SK-N-MC (cell line): ENCODE data around the gene CHRM5.

Experiments used
- DNase-seq: peaks from one replicate; pipeline ENCODE4 v3.0.0-alpha.2; 2011; ENCODE audit warnings: low read depth, low spot score
- H3K27ac ChIP-seq: fragments of 200-600 bp; sonication (generic); 2 replicates; pipeline ENCODE4 v1.5.1; 2016; ENCODE audit warnings: mixed run types
- H3K36me3 ChIP-seq: fragments of 200-600 bp; sonication (generic); 2 replicates; pipeline ENCODE4 v1.6.1; 2017; ENCODE audit warnings: antibody characterized with exemption, low read length, mixed read lengths; ENCODE audit not compliant: insufficient read depth
- H3K4me3 ChIP-seq: fragments of 200-600 bp; sonication (generic); 2 replicates; pipeline ENCODE4 v1.5.1; 2016
- H3K9ac ChIP-seq: fragments of 200-600 bp; sonication (generic); 2 replicates; pipeline ENCODE4 v1.8.0; 2017; ENCODE audit warnings: mixed run types, mixed read lengths; ENCODE audit not compliant: insufficient read length
- H3K9me3 ChIP-seq: fragments of 200-600 bp; sonication (generic); 2 replicates; pipeline ENCODE4 v1.6.1; 2017; ENCODE audit warnings: low read depth, mild to moderate bottlenecking, antibody characterized with exemption, low read length, moderate library complexity, mixed read lengths
- EZH2 ChIP-seq: fragments of 200-600 bp; sonication (generic); IDR thresholded peaks from one replicate; pipeline ENCODE4 v1.6.1; 2017; ENCODE audit warnings: antibody characterized with exemption
- FOXP2 ChIP-seq: optimal IDR thresholded peaks from 2 replicates; pipeline ENCODE3; 2011; ENCODE audit warnings: mild to moderate bottlenecking, moderate library complexity; ENCODE audit not compliant: insufficient read depth; ENCODE audit errors: extremely low read length, control extremely low read depth
- POLR2AphosphoS5 ChIP-seq: IDR thresholded peaks from 2 replicates; pipeline ENCODE4 v1.6.1; 2012; ENCODE audit warnings: mild to moderate bottlenecking, low read depth, low read length, borderline replicate concordance

The CHRM5 gene

GRCh38 chr15:34055868-34056595 is 87.7 kb downstream of the CHRM5 start:
- H3K9ac ChIP-seq: no peak overlapping the region
- no peak for DNase-seq
- H3K9me3 ChIP-seq: no peaks in the 10 kb centered on the region
- no peaks in the 10 kb centered on the region for H3K36me3 ChIP-seq
- H3K27ac ChIP-seq: no peak overlapping the region
- TF ChIP-seq EZH2: no peak
- no peak for TF ChIP-seq FOXP2
- no peak for TF ChIP-seq POLR2AphosphoS5
- H3K4me3 ChIP-seq: no peak overlapping the region

DNA sequence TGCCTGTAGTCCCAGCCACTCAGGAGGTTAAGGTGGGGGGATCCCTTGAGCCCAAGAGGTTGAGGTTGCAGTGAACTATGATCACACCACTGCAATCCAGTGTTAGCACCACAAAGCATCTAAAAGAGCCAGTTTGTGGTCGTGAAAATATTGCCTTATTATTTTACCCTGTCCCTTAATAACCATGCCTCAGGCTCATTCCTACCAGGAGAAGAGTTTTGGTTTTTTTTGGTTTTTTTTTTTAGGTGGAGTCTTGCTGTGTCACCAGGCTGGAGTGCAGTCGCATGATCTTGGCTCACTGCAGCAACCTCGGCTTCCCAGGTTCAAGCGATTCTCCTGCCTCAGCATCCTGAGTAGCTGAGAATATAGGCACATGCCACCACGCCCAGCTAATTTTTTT is 88.6 kb downstream of the CHRM5 start:
- H3K36me3 ChIP-seq: no peaks in the 10 kb centered on the region
- H3K9me3 ChIP-seq: no peaks in the 10 kb centered on the region
- no peak overlapping the region for H3K27ac ChIP-seq
- no peak for DNase-seq
- no peak for TF ChIP-seq FOXP2
- TF ChIP-seq POLR2AphosphoS5: no peak
- no peak for TF ChIP-seq EZH2
- no peak overlapping the region for H3K9ac ChIP-seq
- no peak overlapping the region for H3K4me3 ChIP-seq

DNA sequence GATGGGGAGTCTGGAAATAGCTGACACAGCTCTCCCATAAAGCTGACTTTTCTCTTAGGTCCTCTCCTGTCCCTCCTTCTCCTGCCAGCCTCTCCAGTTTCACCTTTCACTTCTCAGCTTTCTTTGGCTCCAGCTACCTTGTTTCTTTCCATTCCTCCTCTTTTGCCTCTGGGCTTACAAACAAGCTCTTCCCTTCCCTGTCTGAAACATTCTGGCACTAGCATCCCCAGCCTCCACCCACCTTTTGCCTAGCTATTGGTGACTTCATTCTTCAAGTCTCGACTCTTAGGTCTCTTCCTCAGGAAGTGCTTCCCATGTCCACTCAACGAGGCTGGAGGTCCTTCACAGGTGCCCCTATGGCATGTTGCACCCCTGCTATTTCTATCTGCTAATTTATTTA is 91.2 kb downstream of the CHRM5 start:
- H3K36me3 ChIP-seq: no peaks in the 10 kb centered on the region
- TF ChIP-seq EZH2: no peak
- no peak for TF ChIP-seq FOXP2
- no peak for TF ChIP-seq POLR2AphosphoS5
- no peak for DNase-seq
- no peak overlapping the region for H3K9ac ChIP-seq
- no peak overlapping the region for H3K27ac ChIP-seq
- no peaks in the 10 kb centered on the region for H3K9me3 ChIP-seq
- H3K4me3 ChIP-seq: no peak overlapping the region

GRCh38 chr15:34059946-34060345 is 91.6 kb downstream of the CHRM5 start:
- Histone ChIP-seq H3K9ac (no peak overlapping the region), H3K27ac (no peak overlapping the region), H3K9me3 (no peaks in the 10 kb centered on the region), H3K4me3 (no peak overlapping the region), H3K36me3 (no peaks in the 10 kb centered on the region)
- TF ChIP-seq POLR2AphosphoS5 (no peak), FOXP2 (no peak), EZH2 (no peak)
- no peak for DNase-seq

DNA sequence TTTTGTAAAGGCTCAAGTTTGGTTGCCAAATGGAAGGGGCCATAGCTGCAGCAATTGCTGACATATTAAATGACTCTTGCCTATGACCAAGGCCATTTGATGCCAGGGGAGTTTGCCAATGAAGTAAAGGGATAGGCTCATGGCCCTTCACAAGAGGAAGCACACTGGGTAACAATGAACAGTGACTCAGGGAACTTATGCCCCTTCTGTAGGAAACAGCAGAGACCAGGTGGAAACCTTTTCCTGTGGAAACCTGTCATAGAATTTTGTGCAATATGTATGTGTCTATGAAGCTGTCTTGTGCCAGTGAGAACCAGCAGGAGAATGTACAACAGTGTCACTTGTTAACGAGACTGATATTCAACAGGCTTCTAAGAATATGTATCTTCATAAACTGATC is 96.1 kb downstream of the CHRM5 start:
- H3K9me3 ChIP-seq: no peaks in the 10 kb centered on the region
- H3K27ac ChIP-seq: no peak overlapping the region
- H3K4me3 ChIP-seq: no peak overlapping the region
- DNase-seq: no peak
- H3K9ac ChIP-seq: no peak overlapping the region
- H3K36me3 ChIP-seq: no peaks in the 10 kb centered on the region
- TF ChIP-seq EZH2 (no peak), POLR2AphosphoS5 (no peak), FOXP2 (no peak)

DNA sequence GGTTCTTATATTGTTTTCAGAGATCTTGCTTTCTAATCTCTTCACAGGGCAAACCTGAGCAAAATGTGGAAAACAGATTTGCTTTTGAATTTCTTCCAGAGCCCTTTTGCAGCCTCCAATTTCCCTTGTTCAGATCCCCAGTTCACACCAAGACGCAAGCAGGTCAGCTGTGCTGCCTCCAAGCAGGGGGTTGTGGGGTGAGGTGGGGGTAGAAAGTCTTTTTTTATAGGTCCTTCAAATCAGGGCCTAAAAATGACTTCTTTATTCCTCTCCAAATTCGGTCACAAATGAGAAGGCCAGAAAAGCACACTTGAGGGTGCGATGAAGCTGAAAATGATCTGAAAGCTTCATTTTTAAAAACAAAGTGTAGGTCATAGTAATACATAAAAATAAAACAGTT is 97.0 kb downstream of the CHRM5 start:
- Histone ChIP-seq H3K9me3 (no peaks in the 10 kb centered on the region), H3K4me3 (no peak overlapping the region), H3K9ac (no peak overlapping the region), H3K27ac (no peak overlapping the region), H3K36me3 (no peaks in the 10 kb centered on the region)
- no peak for DNase-seq
- TF ChIP-seq EZH2: no peak
- TF ChIP-seq FOXP2: no peak
- TF ChIP-seq POLR2AphosphoS5: no peak

DNA sequence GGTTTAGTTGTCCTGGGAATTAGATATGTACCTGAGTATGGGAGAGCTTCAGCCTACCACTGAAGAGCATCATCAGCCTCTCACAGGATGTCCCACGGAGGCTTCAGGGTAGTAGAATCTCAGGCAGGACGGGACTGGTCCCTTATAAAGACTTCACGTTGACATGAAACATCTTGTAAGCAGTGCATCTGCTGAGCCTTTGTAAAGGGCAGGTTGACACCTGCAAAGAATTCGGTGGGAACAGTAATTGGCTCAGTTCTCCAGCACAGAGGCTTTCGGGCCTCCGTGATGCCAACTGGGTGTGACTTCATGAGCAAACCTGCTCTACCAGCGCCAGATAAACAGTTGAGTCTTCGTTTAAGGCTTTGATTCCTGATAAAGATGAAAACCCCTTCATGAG is 97.6 kb downstream of the CHRM5 start:
- Histone ChIP-seq H3K9ac (no peak overlapping the region), H3K27ac (no peak overlapping the region), H3K36me3 (no peaks in the 10 kb centered on the region), H3K4me3 (no peak overlapping the region), H3K9me3 (no peaks in the 10 kb centered on the region)
- TF ChIP-seq FOXP2: no peak
- TF ChIP-seq EZH2: no peak
- no peak for DNase-seq

DNA sequence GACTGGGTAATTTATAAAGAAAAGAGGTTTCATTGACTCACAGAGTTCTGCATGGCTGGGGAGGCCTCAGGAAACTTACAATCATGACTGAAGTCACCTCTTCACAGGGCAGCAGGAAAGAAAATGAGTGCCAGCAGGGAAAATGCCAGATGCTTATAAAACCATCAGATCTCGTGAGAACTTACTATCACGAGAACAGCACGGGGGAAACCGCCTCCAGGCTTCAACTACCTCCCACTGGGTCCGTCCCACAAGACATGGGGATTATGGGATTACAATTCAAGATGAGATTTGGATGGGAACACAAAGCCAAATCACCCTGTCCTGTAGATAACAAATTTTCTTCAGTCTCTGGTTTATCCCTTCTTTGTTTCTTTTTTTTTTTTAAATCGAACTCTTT is 101.7 kb downstream of the CHRM5 start:
- no peak for DNase-seq
- no peaks in the 10 kb centered on the region for H3K36me3 ChIP-seq
- no peaks in the 10 kb centered on the region for H3K9me3 ChIP-seq
- H3K4me3 ChIP-seq: no peak overlapping the region
- H3K27ac ChIP-seq: no peak overlapping the region
- no peak overlapping the region for H3K9ac ChIP-seq
- TF ChIP-seq FOXP2 (no peak), POLR2AphosphoS5 (no peak), EZH2 (no peak)

DNA sequence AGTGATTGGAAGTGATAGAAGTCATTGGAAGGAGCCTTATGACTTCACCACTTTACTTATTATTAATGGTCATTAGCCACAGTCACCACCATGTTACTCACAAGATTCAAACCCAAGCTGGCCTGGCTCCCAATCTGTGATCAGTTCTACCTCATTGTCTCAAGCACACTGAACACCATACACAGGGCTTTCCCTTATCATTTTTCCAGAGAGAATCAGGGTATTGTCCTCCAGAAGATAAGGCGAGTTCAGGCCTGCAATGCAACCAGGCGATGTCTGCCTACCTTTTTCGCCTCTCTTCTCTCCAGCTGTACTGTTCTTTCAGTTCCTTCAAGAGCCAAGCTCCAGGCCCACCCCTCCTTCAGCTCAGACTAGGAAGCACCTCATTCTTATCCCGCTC is 108.5 kb downstream of the CHRM5 start:
- Histone ChIP-seq H3K27ac (no peak overlapping the region), H3K9me3 (no peaks in the 10 kb centered on the region), H3K36me3 (no peaks in the 10 kb centered on the region), H3K4me3 (no peak overlapping the region), H3K9ac (no peak overlapping the region)
- DNase-seq: no peak
- no peak for TF ChIP-seq POLR2AphosphoS5
- no peak for TF ChIP-seq EZH2
- TF ChIP-seq FOXP2: no peak
